ENCODE data around the gene RAPGEF4.

GRCh38 chr2:172861098-172861497 lies 125.5 kb downstream of the RAPGEF4 start:
- no peak for TF ChIP-seq CTCF (IDR thresholded peaks at IDR 0.05)
- no peak for TF ChIP-seq EZH2 (IDR thresholded peaks at IDR 0.05; ENCODE audit: borderline replicate concordance, insufficient read depth, low read depth, low read length, poor library complexity, severe bottlenecking)

Measured in B cell (primary cell).